GM18868 (cell line): ENCODE data around the gene HCAR1.
"Not testable (repeated sequence)": the region's sequence is repeated elsewhere in the genome, so short reads cannot be mapped to it uniquely, and the experiment has no call there.

Experiments used
- ATAC-seq: cut with Tn5 transposase; IDR thresholded peaks from one replicate; pipeline ENCODE4 v1.9.1; 2021; ENCODE audit warnings: mild to moderate bottlenecking, moderate library complexity; ENCODE audit not compliant: unreplicated experiment

The HCAR1 gene, protein sequence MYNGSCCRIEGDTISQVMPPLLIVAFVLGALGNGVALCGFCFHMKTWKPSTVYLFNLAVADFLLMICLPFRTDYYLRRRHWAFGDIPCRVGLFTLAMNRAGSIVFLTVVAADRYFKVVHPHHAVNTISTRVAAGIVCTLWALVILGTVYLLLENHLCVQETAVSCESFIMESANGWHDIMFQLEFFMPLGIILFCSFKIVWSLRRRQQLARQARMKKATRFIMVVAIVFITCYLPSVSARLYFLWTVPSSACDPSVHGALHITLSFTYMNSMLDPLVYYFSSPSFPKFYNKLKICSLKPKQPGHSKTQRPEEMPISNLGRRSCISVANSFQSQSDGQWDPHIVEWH

GRCh38 chr12:122730215-122731014 lies at the start of gene HCAR1:
Gene HCAR1 (minus strand): TSS chr12:122730844. CDS start chr12:122730339, 505 bp downstream.
- ATAC-seq, result no peak

DNA sequence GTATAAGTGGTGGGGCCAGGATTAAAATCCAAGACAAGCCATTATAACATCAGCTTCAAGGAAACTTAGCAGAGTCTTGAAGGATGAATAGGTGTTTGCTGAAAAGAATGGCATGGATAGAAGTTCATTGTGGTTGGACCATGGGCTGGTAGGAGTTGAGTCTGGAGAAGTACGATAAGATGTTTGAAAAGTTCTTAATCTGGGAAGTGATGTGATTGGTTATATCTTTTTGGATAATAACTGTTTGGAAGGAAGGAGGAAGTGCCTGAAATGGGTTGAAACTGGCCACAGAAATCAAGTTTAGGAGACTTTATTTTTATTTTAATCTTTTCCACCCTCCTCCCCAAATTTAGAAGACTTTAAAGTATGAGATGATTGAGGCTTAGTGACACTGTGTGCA lies 26.9 kb upstream of the HCAR1 start:
- no peak for ATAC-seq

DNA sequence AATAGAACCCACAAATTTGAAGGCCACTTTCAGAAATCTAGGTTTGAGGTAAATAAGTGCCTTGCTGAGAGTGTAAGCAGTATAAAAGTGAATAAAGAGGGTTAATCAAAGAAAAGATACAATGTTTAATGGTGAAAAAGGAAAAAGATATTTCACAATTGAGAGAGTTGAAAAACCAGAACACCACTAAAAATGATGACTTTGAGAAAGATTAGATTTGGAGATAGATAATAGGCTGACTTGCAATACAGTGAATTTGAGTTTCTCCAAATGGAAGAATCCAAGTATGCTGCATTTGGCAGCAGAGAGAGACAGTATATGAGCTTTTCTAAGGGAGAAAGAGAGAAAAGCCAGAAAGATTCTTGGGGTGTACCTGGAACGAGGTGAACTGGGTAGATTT lies 24.1 kb upstream of the HCAR1 start:
- ATAC-seq, result no peak

DNA sequence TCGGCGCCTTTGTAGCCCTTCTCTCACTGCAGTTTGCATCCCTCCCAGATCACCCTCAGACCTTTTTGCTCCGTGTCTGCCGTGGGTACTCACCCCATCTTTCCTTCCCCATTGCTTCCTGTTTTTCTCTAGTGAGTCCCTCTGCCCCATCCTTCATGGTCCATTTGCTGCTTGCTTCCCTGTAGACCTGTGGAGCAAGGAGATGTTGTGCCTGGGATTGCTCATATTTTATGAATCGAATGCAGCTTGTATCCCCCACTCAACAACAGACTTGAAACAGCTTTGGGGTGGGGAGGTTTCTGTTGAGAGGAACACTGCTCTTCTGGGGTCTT lies 22.6 kb upstream of the HCAR1 start:
- no peak for ATAC-seq

GRCh38 chr12:122752464-122753318 lies 22.0 kb upstream of the HCAR1 start, which contains the start of gene DENR:
Gene DENR (plus strand): TSS chr12:122752824. CDS start chr12:122753702, 878 bp downstream.
- ATAC-seq, result peak; percentile 92

DNA sequence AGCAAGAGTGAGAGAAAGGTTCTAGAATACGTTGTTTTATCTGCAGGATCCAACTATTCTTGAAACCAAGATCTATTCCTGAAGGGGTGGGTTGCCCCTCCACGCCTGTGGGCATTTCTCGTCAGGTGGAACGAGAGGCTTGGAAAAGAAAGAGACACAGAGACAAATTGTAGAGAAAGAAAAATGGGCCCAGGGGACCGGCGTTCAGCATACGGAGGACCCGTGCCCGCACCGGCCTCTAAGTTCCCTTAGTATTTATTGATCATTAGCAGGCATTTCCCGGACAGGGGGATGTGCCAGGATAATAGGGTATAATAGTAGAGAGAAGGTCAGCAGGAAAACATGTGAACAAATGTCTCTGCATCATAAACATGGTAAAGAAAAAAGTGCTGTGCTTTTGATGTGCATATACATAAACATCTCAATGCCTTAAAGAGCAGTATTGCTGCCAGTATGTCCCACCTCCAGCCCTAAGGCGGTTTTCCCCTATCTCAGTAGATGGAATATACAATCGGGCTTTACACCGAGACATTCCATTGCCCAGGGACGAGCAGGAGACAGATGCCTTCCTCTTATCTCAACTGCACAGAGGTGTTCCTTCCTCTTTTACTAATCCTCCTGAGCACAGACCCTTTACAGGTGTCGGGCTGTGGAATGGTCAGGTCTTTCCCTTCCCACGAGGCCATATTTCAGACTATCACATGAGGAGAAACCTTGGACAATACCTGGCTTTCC lies 20.3 kb upstream of the HCAR1 start:
- ATAC-seq, result not testable (repeated sequence)

- no peak for ATAC-seq
Observed at GRCh38 chr12:122749569-122750332, 19.1 kb upstream of the HCAR1 start.

GRCh38 chr12:122747224-122748135 lies 16.8 kb upstream of the HCAR1 start:
- no peak for ATAC-seq

DNA sequence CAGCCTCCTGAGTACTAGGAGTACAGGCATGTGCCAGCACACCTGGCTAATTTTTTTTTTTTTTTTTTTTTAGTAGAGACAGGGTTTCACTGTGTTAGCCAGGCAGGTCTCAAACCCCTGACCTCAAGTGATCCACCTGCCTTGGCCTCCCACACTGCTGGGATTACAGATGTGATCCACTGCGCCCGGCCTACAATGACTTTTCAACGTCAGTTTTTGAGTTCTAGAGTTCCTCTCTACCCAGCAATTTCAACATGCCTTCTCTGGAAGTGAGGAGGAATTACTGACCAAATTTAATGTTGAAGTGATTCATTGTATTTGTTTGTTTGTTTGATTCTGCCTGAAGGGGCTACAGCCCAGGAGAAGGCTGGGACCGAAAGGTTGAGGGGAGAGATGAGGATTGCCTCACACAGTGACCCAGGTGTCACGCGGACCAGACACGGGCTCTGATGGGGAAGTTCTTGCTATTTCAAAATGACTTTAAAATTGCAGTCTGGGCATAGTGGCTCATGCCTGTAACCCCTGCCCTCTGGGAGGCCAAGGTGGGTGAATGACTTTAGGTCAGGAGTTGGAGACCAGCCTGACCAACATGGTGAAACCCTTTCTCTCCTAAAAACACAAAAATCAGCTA lies 13.4 kb upstream of the HCAR1 start:
- ATAC-seq, result no peak

DNA sequence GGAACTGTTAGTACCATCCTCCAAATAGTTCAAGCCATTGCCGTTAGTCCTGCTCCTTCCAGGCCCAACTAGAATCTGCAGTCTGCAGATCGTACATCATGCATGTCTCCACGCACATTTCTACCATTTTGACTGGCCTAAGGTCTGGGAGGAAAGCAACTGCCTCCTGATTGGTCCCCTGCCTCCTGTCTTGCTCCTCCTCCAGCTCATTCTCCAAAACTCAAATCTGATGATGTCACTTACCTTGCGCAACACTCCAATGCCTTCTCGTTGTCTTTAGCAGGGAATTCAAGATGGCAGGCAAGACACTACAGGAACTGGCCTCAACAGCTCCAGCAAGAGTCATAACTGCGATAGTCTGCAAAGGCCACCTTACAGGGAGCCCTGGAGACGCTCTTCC lies 9.7 kb upstream of the HCAR1 start:
- no peak for ATAC-seq

GRCh38 chr12:122738571-122738970 lies 7.9 kb upstream of the HCAR1 start:
- ATAC-seq, result no peak

GRCh38 chr12:122732611-122733010 lies 2.0 kb upstream of the HCAR1 start:
- no peak for ATAC-seq

DNA sequence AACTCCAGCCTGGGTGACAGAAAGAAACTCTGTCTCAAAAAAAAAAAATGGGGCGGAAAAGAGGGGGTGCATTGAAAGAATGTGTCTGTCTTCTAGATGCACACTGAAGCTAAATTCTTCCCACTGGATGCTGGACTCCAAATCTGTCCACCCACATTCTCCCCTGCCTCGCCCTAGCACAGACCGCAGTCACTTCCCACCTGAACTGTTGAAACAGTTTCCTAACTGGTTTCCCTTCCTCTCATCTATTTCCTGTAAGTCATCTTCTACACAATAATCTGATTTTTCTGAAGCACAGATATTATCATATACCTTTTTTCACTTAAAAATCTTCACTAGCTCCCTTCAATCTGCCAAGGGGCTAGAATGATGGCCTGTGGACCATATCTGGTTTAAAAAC lies 1.5 kb upstream of the HCAR1 start:
- no peak for ATAC-seq

GRCh38 chr12:122729583-122730214 lies 945 bp downstream of the HCAR1 start:
- ATAC-seq, result no peak

- peak; percentile 46 for ATAC-seq
Observed at GRCh38 chr12:122726080-122726558, 4.5 kb downstream of the HCAR1 start.

DNA sequence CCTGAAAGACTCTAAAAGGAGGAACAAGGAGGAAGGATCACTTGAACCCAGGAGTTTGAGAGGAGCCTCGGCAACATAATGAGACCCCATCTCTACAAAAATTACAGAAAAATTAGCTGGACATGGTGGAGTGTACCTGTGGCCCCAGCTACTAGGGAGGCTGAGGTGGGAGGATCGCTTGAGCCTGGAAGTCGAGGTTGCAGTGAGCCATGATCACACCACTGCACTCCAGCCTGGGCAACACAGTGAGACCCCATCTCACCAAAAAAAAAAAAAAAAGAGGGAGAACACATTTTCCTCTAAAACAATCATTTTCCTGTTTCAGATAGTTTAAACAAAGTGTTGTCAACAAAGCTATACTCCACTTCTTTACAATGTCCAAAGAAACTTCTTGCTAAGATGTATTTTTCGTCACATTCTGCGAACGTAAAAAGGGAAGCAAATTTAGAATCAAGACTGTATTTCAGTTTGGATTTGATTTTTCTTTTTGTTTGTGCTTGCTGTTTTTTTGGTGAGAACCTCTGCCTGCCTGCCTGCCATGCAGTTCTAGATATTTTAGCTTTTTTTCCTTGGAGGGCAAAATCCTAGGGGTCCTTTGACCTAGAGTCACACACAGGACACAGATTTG lies 5.1 kb downstream of the HCAR1 start:
- no peak for ATAC-seq

- ATAC-seq, result peak; percentile 35
Observed at GRCh38 chr12:122724641-122725243, 5.9 kb downstream of the HCAR1 start.
